Measurements from ENCODE around the gene CALHM6.
"Not testable (repeated sequence)": the region's sequence is repeated elsewhere in the genome, so short reads cannot be mapped to it uniquely, and the experiment has no call there.

Gene CALHM6

GRCh38 chr6:116483616-116484015 is 22.4 kb downstream of the CALHM6 start:
- DNase-seq, result no peak

GRCh38 chr6:116485559-116486184 is 24.5 kb downstream of the CALHM6 start:
- no peak for DNase-seq

GRCh38 chr6:116491610-116492330 is 30.6 kb downstream of the CALHM6 start:
- no peak for DNase-seq

- no peak for DNase-seq
Measured at GRCh38 chr6:116492331-116493067, 31.3 kb downstream of the CALHM6 start.

GRCh38 chr6:116495161-116495560 is 34.0 kb downstream of the CALHM6 start:
- not testable (repeated sequence) for DNase-seq

- DNase-seq, result no peak
Measured at GRCh38 chr6:116497113-116497676, 36.0 kb downstream of the CALHM6 start.

- no peak for DNase-seq
Measured at GRCh38 chr6:116500969-116501433, 39.8 kb downstream of the CALHM6 start.

GRCh38 chr6:116507324-116507723 is 46.1 kb downstream of the CALHM6 start:
- no peak for DNase-seq

GRCh38 chr6:116508527-116508926 is 47.4 kb downstream of the CALHM6 start:
- no peak for DNase-seq

- DNase-seq, result no peak
Measured at GRCh38 chr6:116511424-116512110, 50.4 kb downstream of the CALHM6 start, which contains the start of gene CALHM5. Gene CALHM5 (plus strand): TSS chr6:116511639. CDS start chr6:116511697, 58 bp downstream.

- DNase-seq, result no peak
Measured at GRCh38 chr6:116512111-116512559, 51.0 kb downstream of the CALHM6 start.

GRCh38 chr6:116512734-116513133 is 51.6 kb downstream of the CALHM6 start:
- DNase-seq, result no peak
